Large intestine (tissue), 3 donors: ENCODE data around the gene ZNF618. TPM values are rescaled to one million over a fixed set of nuclear protein-coding genes. Genes with fewer than 3 reads are reported as not detected.

ENCODE experiments used
- DNase-seq, 2 donors: peaks; one replicate each; pipeline versions ENCODE4 v3.0.0 to v3.0.0-alpha.2; 2013
- H3K27ac ChIP-seq: one replicate; pipeline ENCODE4 v1.5.1; 2013; ENCODE audit warnings: low read length
- H3K27me3 ChIP-seq: 2 replicates; pipeline ENCODE4 v1.6.1; 2013; ENCODE audit warnings: low read length; ENCODE audit not compliant: control insufficient read depth, insufficient read depth
- H3K36me3 ChIP-seq: 2 replicates; pipeline ENCODE4 v1.6.1; 2013; ENCODE audit warnings: low read length; ENCODE audit not compliant: control insufficient read depth, insufficient read depth
- H3K4me1 ChIP-seq: one replicate; pipeline ENCODE4 v1.6.1; 2013; ENCODE audit warnings: low read length; ENCODE audit not compliant: control insufficient read depth, insufficient read depth
- H3K4me3 ChIP-seq: one replicate; pipeline ENCODE4 v1.5.1; 2013; ENCODE audit warnings: low read length
- H3K9me3 ChIP-seq: one replicate; pipeline ENCODE4 v1.6.1; 2013; ENCODE audit warnings: mild to moderate bottlenecking, low read depth, low read length, moderate library complexity; ENCODE audit not compliant: control insufficient read depth
- WGBS: methylation state at CpG from one replicate; pipeline ENCODE4 v1.1.5; 2013; ENCODE audit warnings: low lambda C conversion rate; ENCODE audit not compliant: insufficient coverage; 5-methylcytosine and 5-hydroxymethylcytosine counted together
- polyA plus RNA-seq: library from polyadenylated mRNA; unstranded; fragments of 120-200 nt; gene quantifications from one replicate; pipeline ENCODE4 v1.2.1, GENCODE V29; 2013

ZNF618 gene
- polyA plus RNA-seq, 1 donor: 8.1 TPM

- WGBS: no CpG with 5 or more reads among the region's 10 CpGs
- Histone ChIP-seq H3K36me3 (peaks cover 45% of the 10 kb centered on the region), H3K27ac (no peak overlapping the region), H3K27me3 (no peaks in the 10 kb centered on the region), H3K4me3 (no peak overlapping the region), H3K4me1 (no peaks in the 10 kb centered on the region), H3K9me3 (no peaks in the 10 kb centered on the region)
- no peak for DNase-seq
These were observed 131.0 kb downstream of the ZNF618 start for GRCh38 chr9:114006931-114007691.

- WGBS: 100% methylated on average over 1 of the region's 18 CpGs
- Histone ChIP-seq H3K4me3 (no peak overlapping the region), H3K27me3 (no peaks in the 10 kb centered on the region), H3K9me3 (no peaks in the 10 kb centered on the region), H3K36me3 (peaks cover 41% of the 10 kb centered on the region), H3K27ac (no peak overlapping the region), H3K4me1 (no peaks in the 10 kb centered on the region)
- no peak for DNase-seq
These were observed 132.0 kb downstream of the ZNF618 start for GRCh38 chr9:114007991-114008666.

GRCh38 chr9:114008667-114009410 is 132.7 kb downstream of the ZNF618 start:
- WGBS: no CpG with 5 or more reads among the region's 9 CpGs
- no peaks in the 10 kb centered on the region for H3K27me3 ChIP-seq
- H3K36me3 ChIP-seq: peaks cover 38% of the 10 kb centered on the region
- H3K9me3 ChIP-seq: no peaks in the 10 kb centered on the region
- no peaks in the 10 kb centered on the region for H3K4me1 ChIP-seq
- H3K27ac ChIP-seq: no peak overlapping the region
- H3K4me3 ChIP-seq: no peak overlapping the region
- no peak for DNase-seq

- no peak overlapping the region for H3K27ac ChIP-seq
- DNase-seq: no peak
- H3K9me3 ChIP-seq: no peaks in the 10 kb centered on the region
- no CpG with 5 or more reads among the region's 9 CpGs for WGBS
- no peaks in the 10 kb centered on the region for H3K27me3 ChIP-seq
- H3K4me1 ChIP-seq: no peaks in the 10 kb centered on the region
- H3K36me3 ChIP-seq: peaks cover 29% of the 10 kb centered on the region
- no peak overlapping the region for H3K4me3 ChIP-seq
These were observed 135.2 kb downstream of the ZNF618 start for GRCh38 chr9:114011313-114011712.

- no CpG with 5 or more reads among the region's 2 CpGs for WGBS
- no peak overlapping the region for H3K4me3 ChIP-seq
- H3K36me3 ChIP-seq: peaks cover 33% of the 10 kb centered on the region
- no peaks in the 10 kb centered on the region for H3K4me1 ChIP-seq
- H3K27me3 ChIP-seq: no peaks in the 10 kb centered on the region
- no peak overlapping the region for H3K27ac ChIP-seq
- no peak for DNase-seq
- H3K9me3 ChIP-seq: no peaks in the 10 kb centered on the region
These were observed 136.0 kb downstream of the ZNF618 start for GRCh38 chr9:114012126-114012525.

- no peak overlapping the region for H3K27ac ChIP-seq
- no peaks in the 10 kb centered on the region for H3K9me3 ChIP-seq
- no peak for DNase-seq
- H3K36me3 ChIP-seq: peaks cover 37% of the 10 kb centered on the region
- H3K4me1 ChIP-seq: no peaks in the 10 kb centered on the region
- H3K27me3 ChIP-seq: no peaks in the 10 kb centered on the region
- H3K4me3 ChIP-seq: no peak overlapping the region
These were observed 137.9 kb downstream of the ZNF618 start for GRCh38 chr9:114014044-114014443.

- WGBS: no CpG with 5 or more reads among the region's 2 CpGs
- Histone ChIP-seq H3K9me3 (no peaks in the 10 kb centered on the region), H3K27me3 (no peaks in the 10 kb centered on the region), H3K4me1 (no peaks in the 10 kb centered on the region), H3K36me3 (peaks cover 39% of the 10 kb centered on the region), H3K27ac (no peak overlapping the region), H3K4me3 (no peak overlapping the region)
- DNase-seq: no peak
These were observed 139.5 kb downstream of the ZNF618 start for GRCh38 chr9:114015607-114016006.

- Histone ChIP-seq H3K4me3 (no peak overlapping the region), H3K4me1 (no peaks in the 10 kb centered on the region), H3K27ac (no peak overlapping the region), H3K9me3 (no peaks in the 10 kb centered on the region), H3K36me3 (peaks cover 35% of the 10 kb centered on the region), H3K27me3 (no peaks in the 10 kb centered on the region)
- no CpG with 5 or more reads among the region's 6 CpGs for WGBS
- no peak for DNase-seq
These were observed 140.0 kb downstream of the ZNF618 start for GRCh38 chr9:114016101-114016500.

- Histone ChIP-seq H3K9me3 (no peaks in the 10 kb centered on the region), H3K4me1 (no peaks in the 10 kb centered on the region), H3K27ac (no peak overlapping the region), H3K27me3 (no peaks in the 10 kb centered on the region), H3K4me3 (no peak overlapping the region), H3K36me3 (peaks cover 32% of the 10 kb centered on the region)
- DNase-seq: no peak
- WGBS: no CpG with 5 or more reads among the region's 14 CpGs
These were observed 140.7 kb downstream of the ZNF618 start for GRCh38 chr9:114016629-114017423.
